ENCODE results near the gene ENPP1. TPM values are rescaled to one million over a fixed set of nuclear protein-coding genes. Genes with fewer than 3 reads are reported as not detected.

Gene ENPP1
- total and polyA plus RNA-seq, 9 of the 15 experiments (the other 6 are each of a cell fraction or from before 2014, with no cell fraction given) = 0.03 to 0.56 (median 0.14) TPM

GRCh38 chr6:131893198-131893597 lies 85.4 kb downstream of the ENPP1 start:
- H3K79me2 ChIP-seq (ENCODE audit: control insufficient read depth, insufficient read depth, low read length) = no peaks in the 10 kb centered on the region
- TF ChIP-seq RBM22 (IDR thresholded peaks at IDR 0.05; ENCODE audit: low read depth, low read length, poor library complexity, severe bottlenecking) (no peak), ETS1 (conservative IDR thresholded peaks at IDR 0.05; ENCODE audit: control insufficient read depth, low read depth, low read length) (no peak), KDM2B (CRISPR knock-in tag; IDR thresholded peaks at IDR 0.05) (no peak), ELF4 (CRISPR knock-in tag; IDR thresholded peaks at IDR 0.05) (no peak), FUS (optimal IDR thresholded peaks at IDR 0.05; ENCODE audit: low read depth, low read length) (no peak), HBP1 (CRISPR knock-in tag; IDR thresholded peaks at IDR 0.05) (no peak), ZNF75A (CRISPR knock-in tag; IDR thresholded peaks at IDR 0.05) (no peak)
- in situ Hi-C loops (cut with MboI) (no loop called here), intact Hi-C loops (cut with micrococcal nuclease) (no loop called here)
- DNase-seq (ENCODE audit: extremely low read depth in 1 of 4, low spot score in 3 of 4) = no peak
- POLR2A ChIA-PET = no interaction called here
- no peak for FAIRE-seq
- WGBS (ENCODE audit: insufficient coverage, low coverage, missing lambda C conversion rate) = 0% methylated on average over 1 of the region's 1 CpG
- CTCF ChIA-PET (ENCODE audit: low intra/inter-chr PET ratio) = no interaction called here
- H3K4me3 ChIP-seq = no peak overlapping the region
- no peak overlapping the region for H3K4me2 ChIP-seq (ENCODE audit: insufficient read depth, low read length)
- H3K9ac ChIP-seq (ENCODE audit: insufficient read depth in 1 of 2, low read depth in 2 of 2, low read length in 2 of 2) = no peak overlapping the region
- no peaks in the 10 kb centered on the region for H3K36me3 ChIP-seq (ENCODE audit: control insufficient read depth, insufficient read depth, low read length)
- no peaks in the 10 kb centered on the region for H4K20me1 ChIP-seq (replicated peaks; ENCODE audit: control insufficient read depth, insufficient read depth, low read length)
- no peaks in the 10 kb centered on the region for H3K9me1 ChIP-seq (ENCODE audit: control insufficient read depth, insufficient read depth, low read length)
- no peak overlapping the region for H3K27ac ChIP-seq (ENCODE audit: extremely low read depth, low read depth, low read length)
- H2AFZ ChIP-seq (ENCODE audit: low read depth, low read length) = no peak overlapping the region
- no peaks in the 10 kb centered on the region for H3K27me3 ChIP-seq (ENCODE audit: control insufficient read depth in 2 of 2, insufficient read depth in 2 of 2, low read length in 2 of 2)
- H3K4me1 ChIP-seq (replicated peaks in 1 of 2; ENCODE audit: control insufficient read depth in 2 of 2, insufficient read depth in 2 of 2, low read length in 2 of 2) = no peaks in the 10 kb centered on the region
- ATAC-seq = no peak
- H3K9me3 ChIP-seq (replicated peaks; ENCODE audit: control insufficient read depth, insufficient read depth, low read depth, low read length) = no peaks in the 10 kb centered on the region
- no TSS peak for BruUV-seq (replicated peaks)

Measured in K562 (cell line).